Left ventricle myocardium inferior (tissue), 1 donor: ENCODE data around the gene FNDC3B. TPM values are rescaled to one million over a fixed set of nuclear protein-coding genes. Genes with fewer than 3 reads are reported as not detected.
"Not testable (repeated sequence)": the region's sequence is repeated elsewhere in the genome, so short reads cannot be mapped to it uniquely, and the experiment has no call there.

ENCODE experiments used
- DNase-seq: peaks from one replicate; pipeline ENCODE4 v3.0.0-alpha.2; 2020
- H3K27ac ChIP-seq: fragments of 200-600 bp; replicated peaks from 2 replicates; pipeline ENCODE4 v1.8.0; 2021
- H3K27me3 ChIP-seq: fragments of 200-600 bp; 2 replicates; pipeline ENCODE4 v1.8.0; 2021; ENCODE audit warnings: low read depth
- H3K36me3 ChIP-seq: fragments of 200-600 bp; 2 replicates; pipeline ENCODE4 v1.8.0; 2021
- H3K4me1 ChIP-seq: fragments of 200-600 bp; 2 replicates; pipeline ENCODE4 v1.8.0; 2021
- H3K4me3 ChIP-seq: fragments of 200-600 bp; 2 replicates; pipeline ENCODE4 v1.8.0; 2021; ENCODE audit warnings: mild to moderate bottlenecking, moderate library complexity
- H3K9me3 ChIP-seq: fragments of 200-600 bp; replicated peaks from 2 replicates; pipeline ENCODE4 v1.8.0; 2021
- CTCF ChIP-seq: fragments of 200-600 bp; IDR thresholded peaks from 2 replicates; pipeline ENCODE4 v1.8.0; 2021; ENCODE audit warnings: antibody characterized with exemption, mild to moderate bottlenecking, borderline replicate concordance
- intact Hi-C: fragments of 100-400 bp; cut with micrococcal nuclease; formaldehyde crosslinking; loops from one replicate; pipeline ENCODE4 v1.11.0; 2022
- long read RNA-seq: library from polyadenylated mRNA; unstranded; transcript quantifications from one replicate; pipeline ENCODE4 v2.0.0, GENCODE V29; 2021
- total RNA-seq: library from RNA; stranded (reverse); fragmentation: NEBNext Ultra II Directional; extraction: Animal tissue kit (Norgen Biotek cat#: 25700); gene quantifications from one replicate; pipeline ENCODE4 v1.2.1, GENCODE V29; 2021
- donor health status: DM: no; HTN: yes; CAD: no; lungs with severe emphysema.

Gene FNDC3B
- total RNA-seq = 75.7 TPM
- long read RNA-seq, full-length matches to known transcripts = 20 of 36 reads
- long read RNA-seq, partial matches to known transcripts = 12 of 36 reads
- long read RNA-seq, other reads (novel, unspliced or antisense) = 4 of 36 reads

- Histone ChIP-seq H3K4me3 (peak within 1 kb of the TSS; percentile 95), H3K27ac (peak within 1 kb of the TSS; percentile 99), H3K9me3 (no peaks in the 10 kb centered on the region), H3K4me1 (peaks cover 59% of the 10 kb centered on the region), H3K36me3 (no peaks in the 10 kb centered on the region), H3K27me3 (no peaks in the 10 kb centered on the region)
- TF ChIP-seq CTCF = no peak
- intact Hi-C loops = loop anchor here (10.0 kb wide), 2 partner anchors 205 to 295 kb away; no protein-coding TSS in a partner anchor
- DNase-seq = peak; percentile 96
Measured at GRCh38 chr3:172039436-172040077, at the start of gene FNDC3B. Gene FNDC3B (plus strand): TSS chr3:172039578. CDS start chr3:172112480, 72,902 bp downstream.

GRCh38 chr3:171990239-171990638 lies 49.1 kb upstream of the FNDC3B start:
- intact Hi-C loops, H3K4me1 ChIP-seq, DNase-seq, H3K27ac ChIP-seq, H3K27me3 ChIP-seq, H3K36me3 ChIP-seq, H3K9me3 ChIP-seq, H3K4me3 ChIP-seq: not testable (repeated sequence)

GRCh38 chr3:171991166-171991565 lies 48.2 kb upstream of the FNDC3B start:
- TF ChIP-seq CTCF = no peak
- no peaks in the 10 kb centered on the region for H3K27me3 ChIP-seq
- DNase-seq = no peak
- no peaks in the 10 kb centered on the region for H3K4me1 ChIP-seq
- H3K36me3 ChIP-seq = no peaks in the 10 kb centered on the region
- no peak overlapping the region for H3K27ac ChIP-seq
- intact Hi-C loops = no loop called here
- H3K9me3 ChIP-seq = peaks cover 4% of the 10 kb centered on the region
- no peak overlapping the region for H3K4me3 ChIP-seq

GRCh38 chr3:171994646-171995428 lies 44.5 kb upstream of the FNDC3B start:
- Histone ChIP-seq H3K4me3 (no peak overlapping the region), H3K27me3 (no peaks in the 10 kb centered on the region), H3K9me3 (peaks cover 17% of the 10 kb centered on the region), H3K27ac (no peak overlapping the region), H3K4me1 (no peaks in the 10 kb centered on the region), H3K36me3 (no peaks in the 10 kb centered on the region)
- DNase-seq = no peak
- no peak for TF ChIP-seq CTCF
- intact Hi-C loops = no loop called here

GRCh38 chr3:171995486-171995885 lies 43.9 kb upstream of the FNDC3B start:
- DNase-seq = no peak
- Histone ChIP-seq H3K27me3 (no peaks in the 10 kb centered on the region), H3K4me1 (no peaks in the 10 kb centered on the region), H3K9me3 (peaks cover 17% of the 10 kb centered on the region), H3K36me3 (no peaks in the 10 kb centered on the region), H3K27ac (no peak overlapping the region), H3K4me3 (no peak overlapping the region)
- TF ChIP-seq CTCF = no peak
- intact Hi-C loops = no loop called here
